Measurements from ENCODE around the gene NEK10. TPM values are rescaled to one million over a fixed set of nuclear protein-coding genes. Genes with fewer than 3 reads are reported as not detected.

NEK10 gene
- total RNA-seq, 1 donor from 2014 or later: not detected

DNA sequence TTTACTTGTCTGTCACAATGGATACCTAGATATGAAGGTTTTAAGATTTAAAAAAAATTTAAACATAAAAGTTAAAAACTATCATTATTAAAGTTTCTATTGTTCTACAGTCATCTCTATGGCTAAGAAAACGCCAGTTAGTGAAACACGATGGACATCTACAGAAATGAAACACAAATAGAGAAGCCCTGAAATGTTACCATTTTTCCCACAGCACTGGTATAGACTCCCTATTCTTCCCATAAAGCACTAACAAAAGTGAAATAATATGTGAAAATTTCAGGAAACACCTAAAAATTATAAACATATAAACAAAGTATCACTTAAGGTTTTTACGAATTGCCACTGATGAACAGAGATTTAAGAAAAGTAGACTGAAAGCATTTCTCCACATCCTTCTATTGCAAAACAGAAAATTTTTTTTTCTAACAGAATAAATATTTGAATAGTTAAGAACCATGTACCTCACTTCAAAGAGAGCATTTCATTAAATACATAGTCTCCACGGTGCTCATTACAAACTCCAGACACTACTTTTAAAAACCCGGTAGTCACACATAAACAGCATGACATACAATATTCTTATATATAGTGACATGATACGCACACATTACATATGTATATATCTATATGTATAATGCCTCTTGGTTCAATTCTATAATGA lies 7.1 kb upstream of the NEK10 start:
- intact Hi-C loops (cut with DNase I): no loop called here
- no peaks in the 10 kb centered on the region for H3K4me1 ChIP-seq
- TF ChIP-seq, protein P1, sequence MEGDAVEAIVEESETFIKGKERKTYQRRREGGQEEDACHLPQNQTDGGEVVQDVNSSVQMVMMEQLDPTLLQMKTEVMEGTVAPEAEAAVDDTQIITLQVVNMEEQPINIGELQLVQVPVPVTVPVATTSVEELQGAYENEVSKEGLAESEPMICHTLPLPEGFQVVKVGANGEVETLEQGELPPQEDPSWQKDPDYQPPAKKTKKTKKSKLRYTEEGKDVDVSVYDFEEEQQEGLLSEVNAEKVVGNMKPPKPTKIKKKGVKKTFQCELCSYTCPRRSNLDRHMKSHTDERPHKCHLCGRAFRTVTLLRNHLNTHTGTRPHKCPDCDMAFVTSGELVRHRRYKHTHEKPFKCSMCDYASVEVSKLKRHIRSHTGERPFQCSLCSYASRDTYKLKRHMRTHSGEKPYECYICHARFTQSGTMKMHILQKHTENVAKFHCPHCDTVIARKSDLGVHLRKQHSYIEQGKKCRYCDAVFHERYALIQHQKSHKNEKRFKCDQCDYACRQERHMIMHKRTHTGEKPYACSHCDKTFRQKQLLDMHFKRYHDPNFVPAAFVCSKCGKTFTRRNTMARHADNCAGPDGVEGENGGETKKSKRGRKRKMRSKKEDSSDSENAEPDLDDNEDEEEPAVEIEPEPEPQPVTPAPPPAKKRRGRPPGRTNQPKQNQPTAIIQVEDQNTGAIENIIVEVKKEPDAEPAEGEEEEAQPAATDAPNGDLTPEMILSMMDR (IDR thresholded peaks at IDR 0.05): no peak
- no peak for TF ChIP-seq POLR2AphosphoS5 (IDR thresholded peaks at IDR 0.05; ENCODE audit: insufficient read depth in 1 of 2, low read depth in 1 of 2)
- TF ChIP-seq POLR2A (IDR thresholded peaks at IDR 0.05): no peak
- no peak overlapping the region for H3K4me3 ChIP-seq
- no peaks in the 10 kb centered on the region for H3K9me3 ChIP-seq
- H3K27ac ChIP-seq: no peak overlapping the region
- no peak for DNase-seq (ENCODE audit: extremely low spot score in 2 of 2)
- H3K27me3 ChIP-seq: no peaks in the 10 kb centered on the region
- peaks cover 0 to 11% of the 10 kb centered on the region in 2 donors for H3K36me3 ChIP-seq

DNA sequence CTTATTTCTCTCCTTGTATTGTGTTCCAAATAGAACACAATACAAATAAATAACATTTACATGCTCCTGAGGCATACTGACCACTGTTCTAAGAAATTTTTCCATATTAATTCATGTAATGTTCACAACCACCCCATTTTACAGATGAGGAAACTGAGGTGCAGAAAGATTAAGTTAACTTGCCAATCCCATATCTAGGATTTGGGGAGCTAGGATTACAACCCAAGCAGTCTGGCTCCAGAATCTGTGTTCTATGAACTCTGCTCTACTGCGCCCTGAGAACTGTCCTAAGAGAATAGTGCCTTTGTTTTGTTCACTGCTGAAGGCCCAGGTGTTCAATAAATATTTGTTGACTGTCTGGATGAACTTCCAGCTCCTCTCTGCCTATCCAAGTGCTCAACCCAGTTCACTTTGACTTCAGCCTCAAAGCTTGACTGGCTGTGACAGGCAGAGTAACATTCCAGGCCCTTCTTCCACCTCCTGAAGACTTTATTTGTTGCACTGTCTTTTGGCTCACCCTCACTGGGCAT lies 3.1 kb downstream of the NEK10 start:
- intact Hi-C loops (cut with DNase I): no loop called here
- Histone ChIP-seq H3K4me3 (no peak overlapping the region), H3K4me1 (peaks cover 14% of the 10 kb centered on the region), H3K9me3 (no peaks in the 10 kb centered on the region), H3K36me3 (no peaks in the 10 kb centered on the region), H3K27me3 (no peaks in the 10 kb centered on the region), H3K27ac (no peak overlapping the region)
- DNase-seq (ENCODE audit: extremely low spot score in 2 of 2): no peak
- TF ChIP-seq POLR2A (IDR thresholded peaks at IDR 0.05): no peak
- TF ChIP-seq, protein P1 (IDR thresholded peaks at IDR 0.05): no peak
- no peak for TF ChIP-seq POLR2AphosphoS5 (IDR thresholded peaks at IDR 0.05; ENCODE audit: insufficient read depth in 1 of 2, low read depth in 1 of 2)

- no peak overlapping the region for H3K27ac ChIP-seq
- no peak for DNase-seq (ENCODE audit: extremely low spot score in 2 of 2)
- no peak overlapping the region for H3K4me3 ChIP-seq
- no peaks in the 10 kb centered on the region for H3K4me1 ChIP-seq
- no peaks in the 10 kb centered on the region for H3K36me3 ChIP-seq
- no peaks in the 10 kb centered on the region for H3K9me3 ChIP-seq
- H3K27me3 ChIP-seq: no peaks in the 10 kb centered on the region
- intact Hi-C loops (cut with DNase I): no loop called here
- no peak for TF ChIP-seq POLR2AphosphoS5 (IDR thresholded peaks at IDR 0.05; ENCODE audit: insufficient read depth in 1 of 2, low read depth in 1 of 2)
- TF ChIP-seq, protein P1 (IDR thresholded peaks at IDR 0.05): no peak
- no peak for TF ChIP-seq POLR2A (IDR thresholded peaks at IDR 0.05)
Measured at GRCh38 chr3:27360113-27361078, 8.8 kb downstream of the NEK10 start.

DNA sequence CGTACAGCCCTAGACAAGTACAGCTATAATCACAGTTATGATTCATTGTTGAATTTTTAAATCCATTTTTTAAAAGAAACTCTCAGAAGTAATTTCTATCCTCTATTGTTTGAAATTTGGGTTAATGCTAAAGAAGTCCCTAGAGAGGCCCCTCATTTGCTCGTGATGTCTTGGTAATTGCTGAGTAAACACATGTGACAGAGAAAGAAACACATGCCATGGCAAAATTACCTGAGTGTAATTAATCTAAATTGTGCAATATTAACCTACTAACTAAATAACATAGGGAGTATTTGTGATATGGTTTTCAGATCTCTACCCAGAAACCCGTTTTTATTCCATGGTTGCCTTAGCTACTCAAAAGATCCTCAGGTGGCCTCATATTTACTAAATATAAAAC lies 10.8 kb downstream of the NEK10 start:
- no peak for TF ChIP-seq POLR2A (IDR thresholded peaks at IDR 0.05)
- TF ChIP-seq, protein P1 (IDR thresholded peaks at IDR 0.05): no peak
- no peak for TF ChIP-seq POLR2AphosphoS5 (IDR thresholded peaks at IDR 0.05; ENCODE audit: insufficient read depth in 1 of 2, low read depth in 1 of 2)
- Histone ChIP-seq H3K4me3 (no peak overlapping the region), H3K27ac (no peak overlapping the region), H3K4me1 (peaks cover 6% of the 10 kb centered on the region), H3K9me3 (no peaks in the 10 kb centered on the region), H3K27me3 (no peaks in the 10 kb centered on the region), H3K36me3 (no peaks in the 10 kb centered on the region)
- no peak for DNase-seq (ENCODE audit: extremely low spot score in 2 of 2)
- intact Hi-C loops (cut with DNase I): no loop called here
